IPS-18a (cell line): Measurements from ENCODE around the gene MCOLN2.
"Not testable (repeated sequence)": the region's sequence is repeated elsewhere in the genome, so short reads cannot be mapped to it uniquely, and the experiment has no call there.

Experiments used
- H3K27ac ChIP-seq: one replicate; pipeline ENCODE4 v1.5.1; 2013; ENCODE audit warnings: low read length
- H3K27me3 ChIP-seq: one replicate; pipeline ENCODE4 v1.6.1; 2013; ENCODE audit warnings: mild to moderate bottlenecking, low read length; ENCODE audit not compliant: control insufficient read depth, insufficient read depth
- H3K36me3 ChIP-seq: one replicate; pipeline ENCODE4 v1.6.1; 2013; ENCODE audit warnings: low read depth, low read length; ENCODE audit not compliant: control insufficient read depth
- H3K4me1 ChIP-seq: one replicate; pipeline ENCODE4 v1.6.1; 2013; ENCODE audit warnings: low read depth, low read length; ENCODE audit not compliant: control insufficient read depth
- H3K4me3 ChIP-seq: one replicate; pipeline ENCODE4 v1.5.1; 2013; ENCODE audit warnings: low read length
- H3K9ac ChIP-seq: one replicate; pipeline ENCODE4 v1.6.1; 2013; ENCODE audit warnings: mild to moderate bottlenecking, low read length, moderate library complexity
- H3K9me3 ChIP-seq: one replicate; pipeline ENCODE4 v1.6.1; 2013; ENCODE audit warnings: low read depth, low read length; ENCODE audit not compliant: control insufficient read depth

Gene MCOLN2

GRCh38 chr1:85005641-85006040 is 8.7 kb upstream of the MCOLN2 start:
- not testable (repeated sequence) for H3K36me3 ChIP-seq, H3K4me3 ChIP-seq, H3K9me3 ChIP-seq, H3K27ac ChIP-seq, H3K4me1 ChIP-seq, H3K9ac ChIP-seq
- H3K27me3 ChIP-seq: peaks cover 11% of the 10 kb centered on the region

- Histone ChIP-seq H3K9ac (no peak overlapping the region), H3K4me3 (no peak overlapping the region), H3K9me3 (no peaks in the 10 kb centered on the region), H3K27ac (no peak overlapping the region), H3K36me3 (no peaks in the 10 kb centered on the region), H3K4me1 (no peaks in the 10 kb centered on the region), H3K27me3 (peaks cover 48% of the 10 kb centered on the region)
These were observed 4.8 kb upstream of the MCOLN2 start for GRCh38 chr1:85001742-85002141.

- H3K9ac ChIP-seq: no peak overlapping the region
- no peak overlapping the region for H3K27ac ChIP-seq
- H3K4me1 ChIP-seq: no peaks in the 10 kb centered on the region
- H3K4me3 ChIP-seq: peak overlapping the region; percentile 70
- peaks cover 75% of the 10 kb centered on the region for H3K27me3 ChIP-seq
- H3K9me3 ChIP-seq: no peaks in the 10 kb centered on the region
- no peaks in the 10 kb centered on the region for H3K36me3 ChIP-seq
These were observed 1.8 kb upstream of the MCOLN2 start for GRCh38 chr1:84998642-84999280.

- peaks cover 75% of the 10 kb centered on the region for H3K27me3 ChIP-seq
These were observed 1.0 kb upstream of the MCOLN2 start for GRCh38 chr1:84997667-84998600.

GRCh38 chr1:84995484-84996334 is 1.2 kb downstream of the MCOLN2 start:
- H3K4me3 ChIP-seq: peak overlapping the region; percentile 70
- H3K36me3 ChIP-seq: no peaks in the 10 kb centered on the region
- no peaks in the 10 kb centered on the region for H3K4me1 ChIP-seq
- H3K9ac ChIP-seq: no peak overlapping the region
- H3K9me3 ChIP-seq: no peaks in the 10 kb centered on the region
- no peak overlapping the region for H3K27ac ChIP-seq
- H3K27me3 ChIP-seq: peaks cover 65% of the 10 kb centered on the region

More at GRCh38 chr1:84997667-84998600, 1.0 kb upstream of the MCOLN2 start:
- no peaks in the 10 kb centered on the region for H3K9me3 ChIP-seq
- H3K4me1 ChIP-seq: no peaks in the 10 kb centered on the region
- H3K9ac ChIP-seq: no peak overlapping the region
- H3K4me3 ChIP-seq: peak overlapping the region; percentile 70
- no peaks in the 10 kb centered on the region for H3K36me3 ChIP-seq
- H3K27ac ChIP-seq: no peak overlapping the region

GRCh38 chr1:84991097-84991920 is 5.6 kb downstream of the MCOLN2 start:
- no peak overlapping the region for H3K27ac ChIP-seq
- H3K27me3 ChIP-seq: peaks cover 23% of the 10 kb centered on the region
- H3K9me3 ChIP-seq: no peaks in the 10 kb centered on the region
- H3K9ac ChIP-seq: no peak overlapping the region
- no peak overlapping the region for H3K4me3 ChIP-seq
- no peaks in the 10 kb centered on the region for H3K36me3 ChIP-seq
- H3K4me1 ChIP-seq: no peaks in the 10 kb centered on the region

GRCh38 chr1:84988588-84988987 is 8.3 kb downstream of the MCOLN2 start:
- Histone ChIP-seq H3K27ac (no peak overlapping the region), H3K36me3 (no peaks in the 10 kb centered on the region), H3K4me1 (no peaks in the 10 kb centered on the region), H3K9ac (no peak overlapping the region), H3K4me3 (no peak overlapping the region), H3K27me3 (no peaks in the 10 kb centered on the region), H3K9me3 (no peaks in the 10 kb centered on the region)

GRCh38 chr1:84986561-84986960 is 10.4 kb downstream of the MCOLN2 start:
- H3K9me3 ChIP-seq, H3K27ac ChIP-seq, H3K4me1 ChIP-seq, H3K36me3 ChIP-seq, H3K4me3 ChIP-seq, H3K27me3 ChIP-seq, H3K9ac ChIP-seq: not testable (repeated sequence)

GRCh38 chr1:84985365-84985764 is 11.5 kb downstream of the MCOLN2 start:
- Histone ChIP-seq H3K9ac (no peak overlapping the region), H3K27ac (no peak overlapping the region), H3K4me1 (no peaks in the 10 kb centered on the region), H3K36me3 (no peaks in the 10 kb centered on the region), H3K27me3 (no peaks in the 10 kb centered on the region), H3K4me3 (no peak overlapping the region), H3K9me3 (no peaks in the 10 kb centered on the region)

- Histone ChIP-seq H3K9me3 (no peaks in the 10 kb centered on the region), H3K4me3 (no peak overlapping the region), H3K27ac (no peak overlapping the region), H3K9ac (no peak overlapping the region), H3K36me3 (no peaks in the 10 kb centered on the region), H3K4me1 (no peaks in the 10 kb centered on the region), H3K27me3 (no peaks in the 10 kb centered on the region)
These were observed 14.5 kb downstream of the MCOLN2 start for GRCh38 chr1:84982395-84982794.

GRCh38 chr1:84975035-84975434 is 21.9 kb downstream of the MCOLN2 start:
- H3K36me3 ChIP-seq: no peaks in the 10 kb centered on the region
- peaks cover 4% of the 10 kb centered on the region for H3K4me1 ChIP-seq
- H3K9me3 ChIP-seq: no peaks in the 10 kb centered on the region
- no peaks in the 10 kb centered on the region for H3K27me3 ChIP-seq
- no peak overlapping the region for H3K27ac ChIP-seq
- no peak overlapping the region for H3K4me3 ChIP-seq
- H3K9ac ChIP-seq: no peak overlapping the region
